Esophagus muscularis mucosa (tissue), 3 donors: ENCODE measurements around the gene SERPINA10.

Source experiments
- POLR2A ChIP-seq: fragments of 450-650 bp; IDR thresholded peaks from one replicate; pipeline ENCODE4 v1.6.1; 2017; ENCODE audit warnings: antibody characterized with exemption, moderate library complexity, mild to moderate bottlenecking, low read depth
- TF ChIP-seq, protein P1 (sequence below), 3 experiments: fragments of 200-600 bp in 2 of 3; fragments of 450-650 bp in 1 of 3; sonication (generic) in 2 of 3; IDR thresholded peaks; one replicate each; pipeline ENCODE4 v1.5.1; 2017 to 2019; ENCODE audit warnings: antibody characterized with exemption in 3 of 3, mild to moderate bottlenecking in 2 of 3, moderate library complexity in 1 of 3

DNA sequence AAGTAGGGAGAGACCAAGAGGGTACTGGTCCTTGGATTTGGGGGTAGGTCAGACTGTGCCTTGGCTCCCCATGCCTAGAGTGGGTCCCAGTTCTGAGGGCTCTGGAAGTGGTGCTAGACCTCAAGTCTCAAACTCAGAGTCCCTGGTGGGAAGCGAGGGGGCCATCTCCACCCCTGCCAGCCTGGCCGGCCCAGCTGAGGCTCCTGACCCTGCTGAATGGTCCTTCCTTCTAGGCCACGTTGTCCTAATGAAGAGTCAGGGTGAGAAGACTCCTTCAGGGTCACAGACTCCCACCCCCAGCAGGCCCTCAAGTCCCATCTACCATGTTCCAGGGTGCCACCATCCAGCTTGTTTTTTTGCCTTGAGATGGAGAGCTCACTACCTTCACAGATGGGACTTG, 17.2 kb upstream of the SERPINA10 start:
- TF ChIP-seq, protein P1, sequence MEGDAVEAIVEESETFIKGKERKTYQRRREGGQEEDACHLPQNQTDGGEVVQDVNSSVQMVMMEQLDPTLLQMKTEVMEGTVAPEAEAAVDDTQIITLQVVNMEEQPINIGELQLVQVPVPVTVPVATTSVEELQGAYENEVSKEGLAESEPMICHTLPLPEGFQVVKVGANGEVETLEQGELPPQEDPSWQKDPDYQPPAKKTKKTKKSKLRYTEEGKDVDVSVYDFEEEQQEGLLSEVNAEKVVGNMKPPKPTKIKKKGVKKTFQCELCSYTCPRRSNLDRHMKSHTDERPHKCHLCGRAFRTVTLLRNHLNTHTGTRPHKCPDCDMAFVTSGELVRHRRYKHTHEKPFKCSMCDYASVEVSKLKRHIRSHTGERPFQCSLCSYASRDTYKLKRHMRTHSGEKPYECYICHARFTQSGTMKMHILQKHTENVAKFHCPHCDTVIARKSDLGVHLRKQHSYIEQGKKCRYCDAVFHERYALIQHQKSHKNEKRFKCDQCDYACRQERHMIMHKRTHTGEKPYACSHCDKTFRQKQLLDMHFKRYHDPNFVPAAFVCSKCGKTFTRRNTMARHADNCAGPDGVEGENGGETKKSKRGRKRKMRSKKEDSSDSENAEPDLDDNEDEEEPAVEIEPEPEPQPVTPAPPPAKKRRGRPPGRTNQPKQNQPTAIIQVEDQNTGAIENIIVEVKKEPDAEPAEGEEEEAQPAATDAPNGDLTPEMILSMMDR (IDR thresholded peaks at IDR 0.05) = no peak
- no peak for TF ChIP-seq POLR2A
